OCI-LY7 (cell line): ENCODE results near the gene RAB37. TPM values are rescaled to one million over a fixed set of nuclear protein-coding genes. Genes with fewer than 3 reads are reported as not detected.

Source experiments
- BruUV-seq: library from RNA; stranded (reverse); fragments of 400-500 nt; replicated peaks from 2 replicates; lab custom pipeline; 2021; lab: Mats Ljungman, UMichigan
- CTCF ChIA-PET: fragments of 300-600 bp; sonication (Branson Sonifier 250); formaldehyde crosslinking; loops from one replicate; lab custom pipeline; 2022; ENCODE audit warnings: antibody characterized with exemption; ENCODE audit not compliant: unreplicated experiment; lab: Charles Lee
- POLR2A ChIA-PET: fragments of 300-600 bp; sonication (Branson Sonifier 250); formaldehyde crosslinking; loops from one replicate; lab custom pipeline; 2022; ENCODE audit warnings: antibody characterized with exemption; lab: Charles Lee
- DNase-seq: peaks from one replicate; pipeline ENCODE4 v3.0.0-alpha.2; 2015; ENCODE audit warnings: low spot score
- H2AFZ ChIP-seq: fragments of 200-600 bp; sonication (generic), shearing (Covaris generic); 2 replicates; pipeline ENCODE4 v1.6.1; 2014; ENCODE audit warnings: mild to moderate bottlenecking, antibody characterized with exemption, low read length, moderate library complexity
- H3K27ac ChIP-seq: fragments of 200-600 bp; sonication (generic); 2 replicates; pipeline ENCODE4 v1.5.1; 2014; ENCODE audit warnings: mixed run types, low read depth, mild to moderate bottlenecking, moderate library complexity, low read length, inconsistent platforms; ENCODE audit not compliant: poor library complexity, severe bottlenecking
- H3K36me3 ChIP-seq: fragments of 200-600 bp; sonication (generic); 2 replicates; pipeline ENCODE4 v1.6.1; 2014; ENCODE audit warnings: mild to moderate bottlenecking, antibody characterized with exemption, low read length, moderate library complexity, mixed read lengths; ENCODE audit not compliant: insufficient read depth
- H3K4me1 ChIP-seq: fragments of 200-600 bp; sonication (generic); 2 replicates; pipeline ENCODE4 v1.5.1; 2014; ENCODE audit warnings: mild to moderate bottlenecking, low read length; ENCODE audit not compliant: insufficient read depth, poor library complexity, severe bottlenecking
- H3K4me2 ChIP-seq: fragments of 200-600 bp; sonication (generic); 2 replicates; pipeline ENCODE4 v1.6.1; 2014; ENCODE audit warnings: mild to moderate bottlenecking, low read length
- H3K4me3 ChIP-seq: fragments of 200-600 bp; sonication (generic); 2 replicates; pipeline ENCODE4 v1.5.1; 2014; ENCODE audit warnings: mild to moderate bottlenecking, low read depth, low read length; ENCODE audit not compliant: poor library complexity, severe bottlenecking
- H3K79me2 ChIP-seq: fragments of 200-600 bp; sonication (generic); 2 replicates; pipeline ENCODE4 v1.6.1; 2016; ENCODE audit warnings: low read depth, mild to moderate bottlenecking, low read length, moderate library complexity, mixed read lengths; ENCODE audit not compliant: insufficient read depth
- H3K9me2 ChIP-seq: fragments of 200-600 bp; sonication (generic); 2 replicates; pipeline ENCODE4 v1.6.1; 2016; ENCODE audit warnings: mild to moderate bottlenecking, low read length, mixed read lengths; ENCODE audit not compliant: insufficient read depth
- H3K9me3 ChIP-seq: fragments of 200-600 bp; sonication (generic); 2 replicates; pipeline ENCODE4 v1.6.1; 2014; ENCODE audit warnings: mild to moderate bottlenecking, mixed run types, low read length, mixed read lengths
- H4K20me1 ChIP-seq: fragments of 200-600 bp; sonication (generic); 2 replicates; pipeline ENCODE4 v1.6.1; 2014; ENCODE audit warnings: mild to moderate bottlenecking, antibody characterized with exemption, low read length, moderate library complexity, mixed read lengths; ENCODE audit not compliant: insufficient read depth
- CTCF ChIP-seq: fragments of 200-600 bp; sonication (generic); conservative IDR thresholded peaks from 2 replicates; pipeline ENCODE4 v1.5.1; 2014; ENCODE audit warnings: mild to moderate bottlenecking, antibody characterized with exemption, low read length, moderate library complexity, mixed read lengths
- EZH2phosphoT487 ChIP-seq: fragments of 200-600 bp; sonication (generic); IDR thresholded peaks from 2 replicates; pipeline ENCODE4 v1.6.1; 2018; ENCODE audit warnings: low read depth, borderline replicate concordance, mild to moderate bottlenecking, mixed run types, antibody characterized with exemption, low read length, moderate library complexity, mixed read lengths
- intact Hi-C: fragments of 100-400 bp; cut with micrococcal nuclease; formaldehyde crosslinking; loops from one replicate; pipeline ENCODE4 v1.10.0; 2022; ENCODE audit not compliant: unreplicated experiment
- total RNA-seq, 2 experiments: library from RNA; depleted of rRNA in 1 of 2; stranded (reverse); fragments of >200 nt in 1 of 2; shearing (Covaris generic) in 1 of 2; gene quantifications; 2 replicates each; pipeline ENCODE4 v1.2.3, GENCODE V29; 2014 to 2022

RAB37 gene
- total RNA-seq, 2 experiments from 2014 or later, result 6.3 to 12.7 TPM

DNA sequence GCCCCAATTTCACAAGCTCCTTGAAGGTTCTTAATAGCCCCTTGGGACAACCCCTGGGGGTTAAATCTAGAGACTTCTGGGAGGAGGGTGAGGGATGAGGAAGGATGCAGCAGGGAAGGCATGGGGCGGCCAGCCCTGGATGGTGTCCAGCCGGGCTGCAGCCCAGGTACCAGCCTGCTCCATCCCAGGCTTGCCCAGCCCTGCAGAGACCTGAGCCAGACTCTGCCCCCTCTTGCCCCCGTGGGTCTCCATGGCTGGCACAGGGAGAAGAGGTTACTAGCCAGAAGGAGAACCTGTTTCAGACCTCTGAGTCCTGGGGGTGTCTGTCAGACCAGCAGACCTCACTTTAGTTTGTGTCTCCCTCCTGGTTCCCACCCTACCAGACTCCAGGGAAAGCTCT lies 19.8 kb downstream of the RAB37 start:
- no peaks in the 10 kb centered on the region for H3K9me2 ChIP-seq
- H3K4me1 ChIP-seq, result peaks cover 19% of the 10 kb centered on the region
- H3K4me3 ChIP-seq, result no peak overlapping the region
- no peak overlapping the region for H3K4me2 ChIP-seq
- H3K9me3 ChIP-seq, result no peaks in the 10 kb centered on the region
- no peak overlapping the region for H2AFZ ChIP-seq
- peaks cover 5% of the 10 kb centered on the region; the same call in 1 of the 2 replicates for H3K79me2 ChIP-seq
- ChIA-PET POLR2A (interaction anchor here (1.2 to 2.1 kb wide), 3 partner anchors 14 to 116 kb away, joined by 3 to 6 read pairs (median 4); no protein-coding TSS in a partner anchor), CTCF (interaction anchor here (0.6 kb wide), 1 partner anchor 226 kb away, joined by 3 read pairs; no protein-coding TSS in a partner anchor)
- BruUV-seq, result no TSS peak
- peaks cover 20% of the 10 kb centered on the region; the same call in 1 of the 2 replicates for H3K36me3 ChIP-seq
- H4K20me1 ChIP-seq, result peaks cover 9% of the 10 kb centered on the region; the same call in 1 of the 2 replicates
- no peak overlapping the region for H3K27ac ChIP-seq
- intact Hi-C loops, result no loop called here
- no peak for DNase-seq
- TF ChIP-seq CTCF, result no peak
- no peak for TF ChIP-seq EZH2phosphoT487

DNA sequence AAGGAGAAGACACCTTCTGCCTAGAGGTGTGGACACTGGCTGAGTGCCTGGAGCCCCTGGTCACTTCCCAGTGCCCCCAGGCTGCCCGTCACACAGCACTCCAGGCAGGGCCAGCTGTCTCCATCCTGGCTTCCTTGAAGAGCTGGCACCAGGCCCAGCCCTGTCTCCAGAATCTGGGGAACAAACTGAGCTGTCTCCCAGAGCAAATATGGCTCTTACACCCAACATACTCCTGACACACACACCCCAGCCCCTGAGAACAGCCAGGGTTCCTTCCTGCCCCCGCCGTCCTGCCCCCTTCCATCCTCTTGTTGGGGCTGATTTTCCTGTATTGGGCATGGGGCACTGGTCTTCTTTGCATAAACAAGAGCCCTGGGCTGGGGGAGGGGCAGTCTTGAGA lies 20.4 kb downstream of the RAB37 start:
- no peak overlapping the region for H2AFZ ChIP-seq
- H3K4me3 ChIP-seq, result no peak overlapping the region
- H3K36me3 ChIP-seq, result peaks cover 16% of the 10 kb centered on the region; the same call in 1 of the 2 replicates
- no peaks in the 10 kb centered on the region for H3K9me3 ChIP-seq
- ChIA-PET CTCF (interaction anchor here (0.6 to 0.9 kb wide), 2 partner anchors 100 to 225 kb away, joined by 3 read pairs; no protein-coding TSS in a partner anchor), POLR2A (interaction anchor here (0.7 to 2.1 kb wide), 3 partner anchors 13 to 33 kb away, joined by 4 to 6 read pairs (median 6); no protein-coding TSS in a partner anchor)
- peaks cover 19% of the 10 kb centered on the region for H3K4me1 ChIP-seq
- H3K9me2 ChIP-seq, result no peaks in the 10 kb centered on the region
- intact Hi-C loops, result no loop called here
- no TSS peak for BruUV-seq
- TF ChIP-seq EZH2phosphoT487, result no peak
- no peak for TF ChIP-seq CTCF
- H3K27ac ChIP-seq, result no peak overlapping the region
- no peak for DNase-seq
- H3K4me2 ChIP-seq, result no peak overlapping the region
- H4K20me1 ChIP-seq, result peaks cover 9% of the 10 kb centered on the region; the same call in 1 of the 2 replicates
- H3K79me2 ChIP-seq, result peaks cover 5% of the 10 kb centered on the region; the same call in 1 of the 2 replicates
